ENCODE data around the gene INPP4B. TPM values are rescaled to one million over a fixed set of nuclear protein-coding genes. Genes with fewer than 3 reads are reported as not detected.

The INPP4B gene
- total and polyA plus RNA-seq, 2 of the 4 experiments (the other 2 are of a cell fraction): 1.8 to 14.0 TPM

GRCh38 chr4:142631836-142632235, 214.3 kb downstream of the INPP4B start:
- WGBS, 2 experiments (ENCODE audit: extremely low coverage in 2 of 2, insufficient read length in 1 of 2): no CpG with 5 or more reads among the region's 2 CpGs
- Histone ChIP-seq H3K4ac (ENCODE audit: low read depth, low read length) (no peak overlapping the region), H3K9me1 (ENCODE audit: insufficient read depth, low read length) (no peaks in the 10 kb centered on the region), H2AFZ (replicated peaks; ENCODE audit: low read length, poor library complexity) (no peak overlapping the region), H3K4me3 (ENCODE audit: insufficient read depth, low read depth, low read length) (no peak overlapping the region), H4K8ac (ENCODE audit: low read depth in 2 of 2, low read length in 2 of 2) (no peak overlapping the region), H4K5ac (ENCODE audit: low read depth, low read length) (no peak overlapping the region), H3K79me1 (ENCODE audit: low read depth in 1 of 2, low read length in 2 of 2) (no peaks in the 10 kb centered on the region), H3K27ac (ENCODE audit: insufficient read depth, low read length) (no peak overlapping the region), H2BK120ac (ENCODE audit: low read depth, low read length) (no peak overlapping the region), H3K56ac (ENCODE audit: extremely low read depth, insufficient read depth, low read length) (no peak overlapping the region), H3K18ac (ENCODE audit: low read depth, low read length) (no peak overlapping the region), H3K4me2 (ENCODE audit: low read depth, low read length) (no peak overlapping the region), H2BK5ac (ENCODE audit: low read depth, low read length, poor library complexity, severe bottlenecking) (no peak overlapping the region), H4K20me1 (ENCODE audit: insufficient read depth, low read length) (no peaks in the 10 kb centered on the region), H3K23ac (ENCODE audit: low read depth, low read length) (no peak overlapping the region), H3K4me1 (ENCODE audit: control insufficient read depth, insufficient read depth, low read length) (no peaks in the 10 kb centered on the region), H3K36me3 (ENCODE audit: control insufficient read depth, insufficient read depth, low read length) (no peaks in the 10 kb centered on the region), H3K9ac (ENCODE audit: low read depth, low read length) (no peak overlapping the region), H4K91ac (ENCODE audit: insufficient read depth, low read depth, low read length) (no peak overlapping the region), H2BK20ac (ENCODE audit: low read depth, low read length) (no peak overlapping the region), H2AK9ac (replicated peaks; ENCODE audit: low read depth, low read length, poor library complexity) (no peak overlapping the region), H3K27me3 (ENCODE audit: control insufficient read depth, insufficient read depth, low read length) (no peaks in the 10 kb centered on the region), H2BK15ac (ENCODE audit: low read depth, low read length) (no peak overlapping the region), H3K14ac (replicated peaks; ENCODE audit: low read depth, low read length) (no peak overlapping the region), H2AK5ac (ENCODE audit: low read depth, low read length) (no peak overlapping the region), H3K9me3 (ENCODE audit: control insufficient read depth, insufficient read depth, low read length) (no peaks in the 10 kb centered on the region)
- TF ChIP-seq MAZ (IDR thresholded peaks at IDR 0.05; ENCODE audit: borderline replicate concordance, low read depth, low read length) (no peak), BHLHE40 (IDR thresholded peaks at IDR 0.05; ENCODE audit: low read depth, low read length) (no peak), RFX5 (IDR thresholded peaks at IDR 0.05; ENCODE audit: low read depth, low read length) (no peak), MXI1 (IDR thresholded peaks at IDR 0.05; ENCODE audit: borderline replicate concordance, low read depth, low read length) (no peak), CHD1 (IDR thresholded peaks at IDR 0.05; ENCODE audit: low read depth, low read length) (no peak), MAFK (IDR thresholded peaks at IDR 0.05; ENCODE audit: low read depth, low read length) (no peak), RAD21 (IDR thresholded peaks at IDR 0.05; ENCODE audit: low read length) (no peak), FOS (IDR thresholded peaks at IDR 0.05; ENCODE audit: low read depth, low read length) (no peak), NFE2L2 (IDR thresholded peaks at IDR 0.05; ENCODE audit: low read depth, low read length) (no peak)
- TF ChIP-seq, protein P1, sequence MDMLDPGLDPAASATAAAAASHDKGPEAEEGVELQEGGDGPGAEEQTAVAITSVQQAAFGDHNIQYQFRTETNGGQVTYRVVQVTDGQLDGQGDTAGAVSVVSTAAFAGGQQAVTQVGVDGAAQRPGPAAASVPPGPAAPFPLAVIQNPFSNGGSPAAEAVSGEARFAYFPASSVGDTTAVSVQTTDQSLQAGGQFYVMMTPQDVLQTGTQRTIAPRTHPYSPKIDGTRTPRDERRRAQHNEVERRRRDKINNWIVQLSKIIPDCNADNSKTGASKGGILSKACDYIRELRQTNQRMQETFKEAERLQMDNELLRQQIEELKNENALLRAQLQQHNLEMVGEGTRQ (IDR thresholded peaks at IDR 0.05; ENCODE audit: low read depth, low read length): no peak
- TF ChIP-seq, protein P2, sequence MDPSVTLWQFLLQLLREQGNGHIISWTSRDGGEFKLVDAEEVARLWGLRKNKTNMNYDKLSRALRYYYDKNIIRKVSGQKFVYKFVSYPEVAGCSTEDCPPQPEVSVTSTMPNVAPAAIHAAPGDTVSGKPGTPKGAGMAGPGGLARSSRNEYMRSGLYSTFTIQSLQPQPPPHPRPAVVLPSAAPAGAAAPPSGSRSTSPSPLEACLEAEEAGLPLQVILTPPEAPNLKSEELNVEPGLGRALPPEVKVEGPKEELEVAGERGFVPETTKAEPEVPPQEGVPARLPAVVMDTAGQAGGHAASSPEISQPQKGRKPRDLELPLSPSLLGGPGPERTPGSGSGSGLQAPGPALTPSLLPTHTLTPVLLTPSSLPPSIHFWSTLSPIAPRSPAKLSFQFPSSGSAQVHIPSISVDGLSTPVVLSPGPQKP (IDR thresholded peaks at IDR 0.05; ENCODE audit: borderline replicate concordance, low read depth, low read length): no peak
- BruUV-seq (replicated peaks): no TSS peak
- in situ Hi-C loops (cut with MboI; ENCODE audit: low sequenced_read_pairs): no loop called here
- ATAC-seq (ENCODE audit: low read depth): no peak
- ChIA-PET POLR2A (ENCODE audit: unreplicated experiment) (no interaction called here), CTCF (no interaction called here)
- dilution Hi-C loops (cut with HindIII; ENCODE audit: low sequenced_read_pairs, unreplicated experiment): no loop called here
- DNase-seq: no peak
- intact Hi-C loops (cut with micrococcal nuclease): no loop called here
